GM21390 (cell line): ENCODE data around the gene TELO2.
"Not testable (repeated sequence)": the region's sequence is repeated elsewhere in the genome, so short reads cannot be mapped to it uniquely, and the experiment has no call there.

Experiments
- ATAC-seq: cut with Tn5 transposase; IDR thresholded peaks from one replicate; pipeline ENCODE4 v1.9.1; 2021; ENCODE audit not compliant: unreplicated experiment

Gene TELO2

GRCh38 chr16:1457489-1458245, 35.5 kb upstream of the TELO2 start:
- ATAC-seq: no peak

- ATAC-seq: no peak
Measured at GRCh38 chr16:1458336-1458976, 34.7 kb upstream of the TELO2 start.

- no peak for ATAC-seq
Measured at GRCh38 chr16:1458977-1459341, 34.2 kb upstream of the TELO2 start.

- ATAC-seq: no peak
Measured at GRCh38 chr16:1459967-1460366, 33.2 kb upstream of the TELO2 start.

GRCh38 chr16:1460602-1461138, 32.5 kb upstream of the TELO2 start:
- ATAC-seq: no peak

- ATAC-seq: no peak
Measured at GRCh38 chr16:1461146-1461545, 32.0 kb upstream of the TELO2 start.

- no peak for ATAC-seq
Measured at GRCh38 chr16:1464196-1464893, 28.8 kb upstream of the TELO2 start.

- no peak for ATAC-seq
Measured at GRCh38 chr16:1464894-1465566, 28.1 kb upstream of the TELO2 start.

GRCh38 chr16:1465567-1465915, 27.6 kb upstream of the TELO2 start:
- no peak for ATAC-seq

- no peak for ATAC-seq
Measured at GRCh38 chr16:1466054-1466453, 27.1 kb upstream of the TELO2 start.

GRCh38 chr16:1466968-1467521, 26.1 kb upstream of the TELO2 start:
- no peak for ATAC-seq

- ATAC-seq: no peak
Measured at GRCh38 chr16:1468426-1468810, 24.7 kb upstream of the TELO2 start.

GRCh38 chr16:1469141-1469540, 24.0 kb upstream of the TELO2 start:
- ATAC-seq: not testable (repeated sequence)

GRCh38 chr16:1469693-1470201, 23.4 kb upstream of the TELO2 start:
- ATAC-seq: no peak

GRCh38 chr16:1470481-1471251, 22.5 kb upstream of the TELO2 start:
- ATAC-seq: no peak

- no peak for ATAC-seq
Measured at GRCh38 chr16:1471569-1472194, 21.5 kb upstream of the TELO2 start.

- no peak for ATAC-seq
Measured at GRCh38 chr16:1472974-1473373, 20.2 kb upstream of the TELO2 start.

- ATAC-seq: peak; percentile 18
Measured at GRCh38 chr16:1474082-1474795, 18.9 kb upstream of the TELO2 start.
